ENCODE measurements around the gene CCDC30.

CCDC30 gene

DNA sequence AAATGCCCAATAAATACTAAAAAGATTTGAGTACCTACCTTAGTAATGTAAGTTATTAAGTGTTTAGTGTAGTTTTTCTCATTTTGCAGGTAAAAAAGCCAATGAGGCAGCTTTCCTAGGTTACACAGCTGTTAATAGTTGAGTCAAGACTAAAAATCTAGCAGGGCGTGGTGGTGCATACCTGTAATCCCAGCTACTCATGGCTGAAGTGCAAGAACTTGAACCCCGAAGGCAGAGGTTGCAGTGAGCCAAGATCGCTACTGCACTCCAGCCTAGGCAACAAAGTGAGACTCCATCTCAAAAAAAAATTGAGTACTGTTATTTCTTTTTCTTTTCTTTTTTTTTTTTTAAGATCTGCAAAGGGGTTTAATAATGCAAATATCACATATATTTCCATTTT, 226.8 kb downstream of the CCDC30 start:
- DNase-seq (ENCODE audit: low read depth), result no peak
- TF ChIP-seq MYC (IDR thresholded peaks at IDR 0.05; ENCODE audit: low read depth, low read length) (no peak), POLR2A (IDR thresholded peaks at IDR 0.05; ENCODE audit: extremely low read depth, insufficient read length) (no peak)
- TF ChIP-seq, protein P1, sequence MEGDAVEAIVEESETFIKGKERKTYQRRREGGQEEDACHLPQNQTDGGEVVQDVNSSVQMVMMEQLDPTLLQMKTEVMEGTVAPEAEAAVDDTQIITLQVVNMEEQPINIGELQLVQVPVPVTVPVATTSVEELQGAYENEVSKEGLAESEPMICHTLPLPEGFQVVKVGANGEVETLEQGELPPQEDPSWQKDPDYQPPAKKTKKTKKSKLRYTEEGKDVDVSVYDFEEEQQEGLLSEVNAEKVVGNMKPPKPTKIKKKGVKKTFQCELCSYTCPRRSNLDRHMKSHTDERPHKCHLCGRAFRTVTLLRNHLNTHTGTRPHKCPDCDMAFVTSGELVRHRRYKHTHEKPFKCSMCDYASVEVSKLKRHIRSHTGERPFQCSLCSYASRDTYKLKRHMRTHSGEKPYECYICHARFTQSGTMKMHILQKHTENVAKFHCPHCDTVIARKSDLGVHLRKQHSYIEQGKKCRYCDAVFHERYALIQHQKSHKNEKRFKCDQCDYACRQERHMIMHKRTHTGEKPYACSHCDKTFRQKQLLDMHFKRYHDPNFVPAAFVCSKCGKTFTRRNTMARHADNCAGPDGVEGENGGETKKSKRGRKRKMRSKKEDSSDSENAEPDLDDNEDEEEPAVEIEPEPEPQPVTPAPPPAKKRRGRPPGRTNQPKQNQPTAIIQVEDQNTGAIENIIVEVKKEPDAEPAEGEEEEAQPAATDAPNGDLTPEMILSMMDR (IDR thresholded peaks at IDR 0.05; ENCODE audit: low read depth, low read length), result no peak
- TF ChIP-seq, protein P2, sequence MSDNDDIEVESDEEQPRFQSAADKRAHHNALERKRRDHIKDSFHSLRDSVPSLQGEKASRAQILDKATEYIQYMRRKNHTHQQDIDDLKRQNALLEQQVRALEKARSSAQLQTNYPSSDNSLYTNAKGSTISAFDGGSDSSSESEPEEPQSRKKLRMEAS (IDR thresholded peaks at IDR 0.05; ENCODE audit: low read depth, low read length), result no peak
- peak overlapping the region; percentile 98 for H3K4me3 ChIP-seq (ENCODE audit: low read depth, low read length)

DNA sequence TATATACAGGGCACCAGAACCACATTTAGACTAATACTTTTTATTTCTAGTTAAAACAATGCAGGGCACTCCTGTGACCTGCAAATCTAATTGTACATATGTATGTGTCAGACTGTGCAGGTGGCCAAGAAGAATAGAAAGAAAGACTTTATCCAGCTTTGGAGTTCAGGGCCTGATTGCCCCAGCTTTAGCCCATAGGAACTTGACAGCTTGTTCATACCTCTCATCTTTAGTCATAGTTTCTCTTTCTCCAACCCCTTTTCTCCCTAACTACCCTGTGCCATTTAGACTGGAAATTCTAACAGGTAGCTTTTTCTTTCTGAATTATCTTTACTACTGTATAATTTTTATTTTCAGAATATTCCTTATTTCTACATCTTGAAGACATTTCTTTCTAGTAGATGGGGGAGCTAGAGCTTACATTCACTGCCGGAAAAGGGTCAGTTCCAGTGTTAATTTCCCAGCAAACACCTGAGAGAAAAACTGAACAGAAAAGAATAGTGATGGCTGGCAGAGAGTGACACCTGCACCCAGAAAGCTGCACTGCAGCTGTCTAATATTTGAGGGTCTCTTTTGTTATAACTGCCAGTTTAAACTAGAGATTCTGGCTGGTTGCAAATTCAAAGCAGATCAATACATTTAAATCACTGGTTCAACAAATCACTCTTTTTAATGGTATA, 227.5 kb downstream of the CCDC30 start:
- TF ChIP-seq POLR2A (IDR thresholded peaks at IDR 0.05; ENCODE audit: extremely low read depth, insufficient read length) (no peak), MYC (IDR thresholded peaks at IDR 0.05; ENCODE audit: low read depth, low read length) (no peak)
- TF ChIP-seq, protein P1 (IDR thresholded peaks at IDR 0.05; ENCODE audit: low read depth, low read length), result no peak
- TF ChIP-seq, protein P2 (IDR thresholded peaks at IDR 0.05; ENCODE audit: low read depth, low read length), result no peak
- no peak for DNase-seq (ENCODE audit: low read depth)
- H3K4me3 ChIP-seq (ENCODE audit: low read depth, low read length), result peak overlapping the region; percentile 35

- TF ChIP-seq MYC (IDR thresholded peaks at IDR 0.05; ENCODE audit: low read depth, low read length) (no peak), POLR2A (IDR thresholded peaks at IDR 0.05; ENCODE audit: extremely low read depth, insufficient read length) (no peak)
- TF ChIP-seq, protein P2 (IDR thresholded peaks at IDR 0.05; ENCODE audit: low read depth, low read length), result no peak
- TF ChIP-seq, protein P1 (IDR thresholded peaks at IDR 0.05; ENCODE audit: low read depth, low read length), result no peak
- peak overlapping the region; percentile 35 for H3K4me3 ChIP-seq (ENCODE audit: low read depth, low read length)
Measured at GRCh38 chr1:42691157-42691498, 228.0 kb downstream of the CCDC30 start.

GRCh38 chr1:42692461-42692860, 229.4 kb downstream of the CCDC30 start:
- TF ChIP-seq, protein P1 (IDR thresholded peaks at IDR 0.05; ENCODE audit: low read depth, low read length), result no peak
- TF ChIP-seq, protein P2 (IDR thresholded peaks at IDR 0.05; ENCODE audit: low read depth, low read length), result no peak
- DNase-seq (ENCODE audit: low read depth), result no peak
- peak overlapping the region; percentile 3 for H3K4me3 ChIP-seq (ENCODE audit: low read depth, low read length)

More at GRCh38 chr1:42691157-42691498, 228.0 kb downstream of the CCDC30 start:
- DNase-seq (ENCODE audit: low read depth), result no peak

DNA sequence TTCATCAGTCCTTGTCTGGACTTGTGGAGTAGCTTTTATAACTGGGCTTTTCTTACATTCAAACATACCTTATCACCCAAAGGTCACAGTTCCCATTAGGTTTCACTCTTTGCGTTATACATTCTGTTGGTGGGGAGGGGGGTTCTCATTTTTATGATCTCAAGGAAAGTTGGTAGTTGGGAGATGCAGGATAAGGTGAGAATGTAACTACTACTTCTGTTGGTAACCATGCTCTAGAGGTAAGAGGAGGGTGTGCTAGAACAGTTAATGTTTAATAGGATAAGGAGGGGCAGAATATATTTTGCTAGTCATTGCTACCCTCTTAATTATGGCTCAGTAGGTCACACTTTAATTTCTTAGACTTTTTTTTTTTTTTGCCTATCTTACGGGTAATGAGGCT, 229.8 kb downstream of the CCDC30 start:
- H3K4me3 ChIP-seq (ENCODE audit: low read depth, low read length), result peak overlapping the region; percentile 3
- TF ChIP-seq, protein P1 (IDR thresholded peaks at IDR 0.05; ENCODE audit: low read depth, low read length), result no peak
- TF ChIP-seq POLR2A (IDR thresholded peaks at IDR 0.05; ENCODE audit: extremely low read depth, insufficient read length) (no peak), MYC (IDR thresholded peaks at IDR 0.05; ENCODE audit: low read depth, low read length) (no peak)
- TF ChIP-seq, protein P2 (IDR thresholded peaks at IDR 0.05; ENCODE audit: low read depth, low read length), result no peak
- no peak for DNase-seq (ENCODE audit: low read depth)
